ENCODE data around the gene EDA2R. TPM values are rescaled to one million over a fixed set of nuclear protein-coding genes. Genes with fewer than 3 reads are reported as not detected.

EDA2R gene
- total and polyA plus RNA-seq, 2 of the 4 experiments (the other 2 are of a cell fraction), result 14.7 to 23.8 TPM

- no peak overlapping the region for H2BK5ac ChIP-seq (ENCODE audit: low read depth, low read length, poor library complexity, severe bottlenecking)
- ATAC-seq (ENCODE audit: low read depth), result no peak
- no peak overlapping the region for H4K91ac ChIP-seq (ENCODE audit: insufficient read depth, low read depth, low read length)
- H3K27ac ChIP-seq (ENCODE audit: insufficient read depth, low read length), result no peak overlapping the region
- no peaks in the 10 kb centered on the region for H3K9me3 ChIP-seq (ENCODE audit: control insufficient read depth, insufficient read depth, low read length)
- no peak overlapping the region for H3K56ac ChIP-seq (ENCODE audit: extremely low read depth, insufficient read depth, low read length)
- no peaks in the 10 kb centered on the region; the same call in 1 of the 2 replicates for H3K9me1 ChIP-seq (ENCODE audit: insufficient read depth, low read length)
- no peak for DNase-seq
- no peak overlapping the region for H2AK9ac ChIP-seq (replicated peaks; ENCODE audit: low read depth, low read length, poor library complexity)
- H3K18ac ChIP-seq (ENCODE audit: low read depth, low read length), result no peak overlapping the region
- dilution Hi-C loops (cut with HindIII; ENCODE audit: low sequenced_read_pairs, unreplicated experiment) (no loop called here), in situ Hi-C loops (cut with MboI; ENCODE audit: low sequenced_read_pairs) (no loop called here), intact Hi-C loops (cut with micrococcal nuclease) (no loop called here)
- H4K20me1 ChIP-seq (ENCODE audit: insufficient read depth, low read length), result no peaks in the 10 kb centered on the region
- POLR2A ChIA-PET (ENCODE audit: unreplicated experiment), result no interaction called here
- TF ChIP-seq FOS (IDR thresholded peaks at IDR 0.05; ENCODE audit: low read depth, low read length) (no peak), POLR2A (IDR thresholded peaks at IDR 0.05; ENCODE audit: low read depth, low read length) (no peak), CEBPB (IDR thresholded peaks at IDR 0.05; ENCODE audit: low read depth, low read length) (no peak), MAZ (IDR thresholded peaks at IDR 0.05; ENCODE audit: borderline replicate concordance, low read depth, low read length) (no peak), CTCF (conservative IDR thresholded peaks at IDR 0.05; ENCODE audit: low read depth, low read length) (no peak), CHD1 (IDR thresholded peaks at IDR 0.05; ENCODE audit: low read depth, low read length) (no peak), SMC3 (IDR thresholded peaks at IDR 0.05; ENCODE audit: low read depth, low read length) (no peak), RAD21 (IDR thresholded peaks at IDR 0.05; ENCODE audit: low read length) (no peak), BHLHE40 (IDR thresholded peaks at IDR 0.05; ENCODE audit: low read depth, low read length) (no peak), ELK1 (IDR thresholded peaks at IDR 0.05; ENCODE audit: borderline replicate concordance, low read depth, low read length) (no peak), RFX5 (IDR thresholded peaks at IDR 0.05; ENCODE audit: low read depth, low read length) (no peak), RCOR1 (IDR thresholded peaks at IDR 0.05; ENCODE audit: insufficient replicate concordance, low read length) (no peak), MXI1 (IDR thresholded peaks at IDR 0.05; ENCODE audit: borderline replicate concordance, low read depth, low read length) (no peak), NFE2L2 (IDR thresholded peaks at IDR 0.05; ENCODE audit: low read depth, low read length) (no peak), MAFK (IDR thresholded peaks at IDR 0.05; ENCODE audit: low read depth, low read length) (no peak)
- TF ChIP-seq, protein P1, sequence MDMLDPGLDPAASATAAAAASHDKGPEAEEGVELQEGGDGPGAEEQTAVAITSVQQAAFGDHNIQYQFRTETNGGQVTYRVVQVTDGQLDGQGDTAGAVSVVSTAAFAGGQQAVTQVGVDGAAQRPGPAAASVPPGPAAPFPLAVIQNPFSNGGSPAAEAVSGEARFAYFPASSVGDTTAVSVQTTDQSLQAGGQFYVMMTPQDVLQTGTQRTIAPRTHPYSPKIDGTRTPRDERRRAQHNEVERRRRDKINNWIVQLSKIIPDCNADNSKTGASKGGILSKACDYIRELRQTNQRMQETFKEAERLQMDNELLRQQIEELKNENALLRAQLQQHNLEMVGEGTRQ (IDR thresholded peaks at IDR 0.05; ENCODE audit: low read depth, low read length), result no peak
- no peak overlapping the region for H2BK20ac ChIP-seq (ENCODE audit: low read depth, low read length)
- no CpG with 5 or more reads among the region's 2 CpGs for WGBS, 2 experiments (ENCODE audit: extremely low coverage in 2 of 2, insufficient read length in 1 of 2)
- CTCF ChIA-PET, result no interaction called here
- no peak overlapping the region for H2BK120ac ChIP-seq (ENCODE audit: low read depth, low read length)
- H3K27me3 ChIP-seq (ENCODE audit: control insufficient read depth, insufficient read depth, low read length), result no peaks in the 10 kb centered on the region
- no peak overlapping the region for H2AK5ac ChIP-seq (ENCODE audit: low read depth, low read length)
- no peak overlapping the region for H2AFZ ChIP-seq (replicated peaks; ENCODE audit: low read length, poor library complexity)
- BruUV-seq (replicated peaks), result no TSS peak
- H3K36me3 ChIP-seq (ENCODE audit: control insufficient read depth, insufficient read depth, low read length), result no peaks in the 10 kb centered on the region
- H3K14ac ChIP-seq (replicated peaks; ENCODE audit: low read depth, low read length), result no peak overlapping the region
- no peak overlapping the region for H3K4ac ChIP-seq (ENCODE audit: low read depth, low read length)
- H3K4me1 ChIP-seq (ENCODE audit: control insufficient read depth, insufficient read depth, low read length), result no peaks in the 10 kb centered on the region
- H3K9ac ChIP-seq (ENCODE audit: low read depth, low read length), result no peak overlapping the region
- no peak overlapping the region for H4K8ac ChIP-seq (ENCODE audit: low read depth in 2 of 2, low read length in 2 of 2)
- H2BK15ac ChIP-seq (ENCODE audit: low read depth, low read length), result no peak overlapping the region
- H3K4me3 ChIP-seq (ENCODE audit: insufficient read depth, low read depth, low read length), result no peak overlapping the region
- no peak overlapping the region for H3K23ac ChIP-seq (ENCODE audit: low read depth, low read length)
- no peak overlapping the region for H4K5ac ChIP-seq (ENCODE audit: low read depth, low read length)
- no peak overlapping the region for H3K4me2 ChIP-seq (ENCODE audit: low read depth, low read length)
- H3K79me1 ChIP-seq (ENCODE audit: low read depth in 1 of 2, low read length in 2 of 2), result no peaks in the 10 kb centered on the region
Observed at GRCh38 chrX:66684196-66684595, 45.3 kb upstream of the EDA2R start.
